GM12878 (cell line): ENCODE measurements around the gene LRP1B.

ENCODE experiments used
- CBFB ChIP-seq: IDR thresholded peaks from 2 replicates; pipeline ENCODE4 v1.6.1; 2016; ENCODE audit warnings: antibody characterized with exemption, low read depth
- EGR1 ChIP-seq, 2 experiments: IDR thresholded peaks; 1 replicate in 1 of 2; 2 replicates in 1 of 2; pipeline ENCODE4 v1.6.1; 2011 to 2012; ENCODE audit warnings: low read depth in 2 of 2, low read length in 2 of 2, borderline replicate concordance in 1 of 2, mild to moderate bottlenecking in 1 of 2, moderate library complexity in 1 of 2
- HDAC2 ChIP-seq: fragments of 200-600 bp; sonication (generic); IDR thresholded peaks from 2 replicates; pipeline ENCODE4 v1.6.1; 2017
- POLR2A ChIP-seq: IDR thresholded peaks from 2 replicates; pipeline ENCODE4 v1.6.1; 2011; ENCODE audit warnings: low read depth, mild to moderate bottlenecking, low read length
- SUZ12 ChIP-seq: fragments of 200-600 bp; sonication (generic); IDR thresholded peaks from one replicate; pipeline ENCODE4 v1.6.1; 2018; ENCODE audit warnings: antibody characterized with exemption, mild to moderate bottlenecking; ENCODE audit not compliant: unreplicated experiment
- TAF1 ChIP-seq: IDR thresholded peaks from 2 replicates; pipeline ENCODE4 v1.6.1; 2011; ENCODE audit warnings: mild to moderate bottlenecking, low read depth, low read length, borderline replicate concordance
- TF ChIP-seq, protein P1 (sequence below), 3 experiments: IDR thresholded peaks in 2 of 3; conservative IDR thresholded peaks in 1 of 3; 2 replicates each; pipeline ENCODE4 v1.5.1; 2011; ENCODE audit warnings: low read depth in 3 of 3, low read length in 3 of 3, mild to moderate bottlenecking in 3 of 3, control low read depth in 2 of 3, moderate library complexity in 2 of 3, inconsistent platforms in 1 of 3, mixed read lengths in 1 of 3; ENCODE audit not compliant: control insufficient read depth in 2 of 3, insufficient read depth in 1 of 3; ENCODE audit errors: extremely low read depth in 1 of 3

GRCh38 chr2:141020346-141020745, 1110.5 kb downstream of the LRP1B start:
- no peak for TF ChIP-seq CBFB
- TF ChIP-seq SUZ12, result no peak
- no peak for TF ChIP-seq TAF1
- TF ChIP-seq, protein P1, sequence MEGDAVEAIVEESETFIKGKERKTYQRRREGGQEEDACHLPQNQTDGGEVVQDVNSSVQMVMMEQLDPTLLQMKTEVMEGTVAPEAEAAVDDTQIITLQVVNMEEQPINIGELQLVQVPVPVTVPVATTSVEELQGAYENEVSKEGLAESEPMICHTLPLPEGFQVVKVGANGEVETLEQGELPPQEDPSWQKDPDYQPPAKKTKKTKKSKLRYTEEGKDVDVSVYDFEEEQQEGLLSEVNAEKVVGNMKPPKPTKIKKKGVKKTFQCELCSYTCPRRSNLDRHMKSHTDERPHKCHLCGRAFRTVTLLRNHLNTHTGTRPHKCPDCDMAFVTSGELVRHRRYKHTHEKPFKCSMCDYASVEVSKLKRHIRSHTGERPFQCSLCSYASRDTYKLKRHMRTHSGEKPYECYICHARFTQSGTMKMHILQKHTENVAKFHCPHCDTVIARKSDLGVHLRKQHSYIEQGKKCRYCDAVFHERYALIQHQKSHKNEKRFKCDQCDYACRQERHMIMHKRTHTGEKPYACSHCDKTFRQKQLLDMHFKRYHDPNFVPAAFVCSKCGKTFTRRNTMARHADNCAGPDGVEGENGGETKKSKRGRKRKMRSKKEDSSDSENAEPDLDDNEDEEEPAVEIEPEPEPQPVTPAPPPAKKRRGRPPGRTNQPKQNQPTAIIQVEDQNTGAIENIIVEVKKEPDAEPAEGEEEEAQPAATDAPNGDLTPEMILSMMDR (IDR thresholded peaks at IDR 0.05 in 2 of 3, conservative IDR thresholded peaks at IDR 0.05 in 1 of 3; ENCODE audit: control insufficient read depth in 2 of 3, extremely low read depth in 1 of 3, insufficient read depth in 1 of 3, low read depth in 3 of 3, low read length in 3 of 3), result no peak
- no peak for TF ChIP-seq HDAC2
- no peak for TF ChIP-seq EGR1 (IDR thresholded peaks at IDR 0.05; ENCODE audit: borderline replicate concordance in 1 of 2, low read depth in 2 of 2, low read length in 2 of 2)
- TF ChIP-seq POLR2A, result no peak
